Smooth muscle cell (in vitro differentiated cells): ENCODE results near the gene MAN1C1. TPM values are rescaled to one million over a fixed set of nuclear protein-coding genes. Genes with fewer than 3 reads are reported as not detected.

Source experiments
- DNase-seq: peaks from one replicate; lab custom pipeline; 2025; ENCODE audit not compliant: unreplicated experiment; lab: John Stamatoyannopoulos, UW
- H2AFZ ChIP-seq: fragments of 200-600 bp; sonication (generic); 2 replicates; pipeline ENCODE4 v1.6.0; 2016; ENCODE audit warnings: antibody characterized with exemption, low read depth, mild to moderate bottlenecking
- H3F3A ChIP-seq: fragments of 200-600 bp; sonication (generic); 2 replicates; pipeline ENCODE4 v1.6.0; 2017; ENCODE audit warnings: antibody characterized with exemption, low read depth
- H3K27ac ChIP-seq: fragments of 200-600 bp; sonication (generic); 2 replicates; pipeline ENCODE4 v1.5.1; 2016; ENCODE audit warnings: low read depth, mild to moderate bottlenecking
- H3K27me3 ChIP-seq: fragments of 200-600 bp; sonication (generic); 2 replicates; pipeline ENCODE4 v1.6.1; 2016; ENCODE audit warnings: low read depth, mild to moderate bottlenecking
- H3K36me3 ChIP-seq: fragments of 200-600 bp; sonication (generic); 2 replicates; pipeline ENCODE4 v1.5.1; 2016; ENCODE audit warnings: low read depth
- H3K4me1 ChIP-seq: fragments of 200-600 bp; sonication (generic); 2 replicates; pipeline ENCODE4 v1.5.1; 2016; ENCODE audit warnings: low read depth
- H3K4me2 ChIP-seq: fragments of 200-600 bp; sonication (generic); 2 replicates; pipeline ENCODE4 v1.6.0; 2016; ENCODE audit warnings: mild to moderate bottlenecking
- H3K4me3 ChIP-seq: fragments of 200-600 bp; sonication (generic); 2 replicates; pipeline ENCODE4 v1.5.1; 2016; ENCODE audit warnings: mild to moderate bottlenecking
- H3K79me2 ChIP-seq: fragments of 200-600 bp; sonication (generic); 2 replicates; pipeline ENCODE4 v1.6.0; 2016; ENCODE audit warnings: low read depth, mild to moderate bottlenecking
- H3K9ac ChIP-seq: fragments of 200-600 bp; sonication (generic); 2 replicates; pipeline ENCODE4 v1.6.0; 2016; ENCODE audit warnings: low read depth
- H3K9me3 ChIP-seq: fragments of 200-600 bp; sonication (generic); replicated peaks from 2 replicates; pipeline ENCODE4 v1.5.1; 2016; ENCODE audit warnings: low read depth
- H4K20me1 ChIP-seq: fragments of 200-600 bp; sonication (generic); 2 replicates; pipeline ENCODE4 v1.6.0; 2016; ENCODE audit warnings: low read depth
- CTCF ChIP-seq: fragments of 200-600 bp; sonication (generic); IDR thresholded peaks from 2 replicates; pipeline ENCODE4 v1.5.1; 2017; ENCODE audit warnings: borderline replicate concordance, mild to moderate bottlenecking, antibody characterized with exemption; ENCODE audit not compliant: insufficient read depth, poor library complexity, severe bottlenecking
- WGBS: methylation state at CpG from one replicate; pipeline ENCODE4 v1.1.7; 2016; ENCODE audit warnings: low lambda C conversion rate; 5-methylcytosine and 5-hydroxymethylcytosine counted together
- polyA plus RNA-seq: library from polyadenylated mRNA; unstranded; fragments of >200 nt; fragmentation: Nextera tagmentation; extraction: Ambion mirVana; gene quantifications from 2 replicates; pipeline ENCODE4 v1.2.1, GENCODE V29; 2016
- total RNA-seq: library from RNA; depleted of rRNA; stranded (reverse); fragments of >200 nt; gene quantifications from 2 replicates; pipeline ENCODE4 v1.2.3, GENCODE V29; 2014

Gene MAN1C1
- total and polyA plus RNA-seq, 2 experiments from 2014 or later: 4.4 to 10.5 TPM

GRCh38 chr1:25610822-25611630 is 5.6 kb upstream of the MAN1C1 start:
- H3K36me3 ChIP-seq: no peaks in the 10 kb centered on the region
- H3F3A ChIP-seq: peaks cover 11% of the 10 kb centered on the region
- no peaks in the 10 kb centered on the region for H3K79me2 ChIP-seq
- no peak overlapping the region for H3K9ac ChIP-seq
- no peak for TF ChIP-seq CTCF
- no peak overlapping the region for H3K27ac ChIP-seq
- no peak overlapping the region for H3K4me2 ChIP-seq
- peaks cover 17% of the 10 kb centered on the region for H3K27me3 ChIP-seq
- H3K9me3 ChIP-seq: no peaks in the 10 kb centered on the region
- H4K20me1 ChIP-seq: no peaks in the 10 kb centered on the region
- peaks cover 3% of the 10 kb centered on the region for H3K4me1 ChIP-seq
- WGBS: 79% methylated on average over 8 of the region's 8 CpGs
- H2AFZ ChIP-seq: no peak overlapping the region
- no peak for DNase-seq
- H3K4me3 ChIP-seq: no peak overlapping the region

DNA sequence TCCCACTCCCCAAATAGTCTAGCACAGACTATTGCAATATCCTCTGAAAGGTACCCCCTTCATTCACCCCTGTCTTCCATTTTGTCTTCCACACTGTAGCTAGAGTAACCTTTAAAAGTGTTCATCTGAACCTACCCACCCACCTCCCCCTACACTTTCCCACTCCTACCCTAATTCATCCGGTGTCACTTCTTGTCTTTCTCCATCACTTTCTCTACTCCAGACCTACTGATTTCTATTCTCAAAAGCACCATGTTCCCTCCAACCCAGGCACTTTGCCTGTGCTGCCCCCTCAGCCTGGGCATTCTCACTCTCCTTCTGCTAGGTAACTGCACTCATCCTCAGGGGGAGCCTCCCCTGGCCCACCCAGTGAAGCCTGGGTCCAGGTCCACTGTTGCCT is 4.7 kb upstream of the MAN1C1 start:
- no peak for TF ChIP-seq CTCF
- H3K4me1 ChIP-seq: peaks cover 3% of the 10 kb centered on the region
- no peak overlapping the region for H3K9ac ChIP-seq
- H3K27me3 ChIP-seq: peaks cover 17% of the 10 kb centered on the region
- no peak overlapping the region for H3K4me2 ChIP-seq
- no peak overlapping the region for H2AFZ ChIP-seq
- peaks cover 11% of the 10 kb centered on the region for H3F3A ChIP-seq
- 100% methylated on average over 1 of the region's 1 CpG for WGBS
- H3K9me3 ChIP-seq: no peaks in the 10 kb centered on the region
- H3K4me3 ChIP-seq: no peak overlapping the region
- no peak for DNase-seq
- no peaks in the 10 kb centered on the region for H4K20me1 ChIP-seq
- H3K79me2 ChIP-seq: no peaks in the 10 kb centered on the region
- no peaks in the 10 kb centered on the region for H3K36me3 ChIP-seq
- no peak overlapping the region for H3K27ac ChIP-seq

GRCh38 chr1:25612421-25612820 is 4.2 kb upstream of the MAN1C1 start:
- Histone ChIP-seq H3K4me2 (no peak overlapping the region), H3F3A (peaks cover 11% of the 10 kb centered on the region), H3K36me3 (no peaks in the 10 kb centered on the region), H3K9ac (no peak overlapping the region), H3K27me3 (peaks cover 17% of the 10 kb centered on the region), H3K4me1 (peaks cover 3% of the 10 kb centered on the region), H3K27ac (no peak overlapping the region), H2AFZ (no peak overlapping the region), H4K20me1 (no peaks in the 10 kb centered on the region), H3K9me3 (no peaks in the 10 kb centered on the region), H3K79me2 (no peaks in the 10 kb centered on the region), H3K4me3 (no peak overlapping the region)
- 75% methylated on average over 3 of the region's 3 CpGs for WGBS
- DNase-seq: no peak
- no peak for TF ChIP-seq CTCF

- WGBS: 94% methylated on average over 3 of the region's 3 CpGs
- Histone ChIP-seq H3K79me2 (no peaks in the 10 kb centered on the region), H3K36me3 (no peaks in the 10 kb centered on the region), H3K9me3 (no peaks in the 10 kb centered on the region), H3K9ac (no peak overlapping the region), H3K4me3 (no peak overlapping the region), H3F3A (peaks cover 11% of the 10 kb centered on the region), H3K4me1 (peaks cover 9% of the 10 kb centered on the region), H3K27ac (no peak overlapping the region), H4K20me1 (no peaks in the 10 kb centered on the region), H3K4me2 (no peak overlapping the region), H2AFZ (no peak overlapping the region), H3K27me3 (peaks cover 22% of the 10 kb centered on the region)
- no peak for DNase-seq
- no peak for TF ChIP-seq CTCF
Observed at GRCh38 chr1:25613091-25613490, 3.5 kb upstream of the MAN1C1 start.
